ENCODE data around the gene ELK4.
"Not testable (repeated sequence)": the region's sequence is repeated elsewhere in the genome, so short reads cannot be mapped to it uniquely, and the experiment has no call there.

ELK4 gene

DNA sequence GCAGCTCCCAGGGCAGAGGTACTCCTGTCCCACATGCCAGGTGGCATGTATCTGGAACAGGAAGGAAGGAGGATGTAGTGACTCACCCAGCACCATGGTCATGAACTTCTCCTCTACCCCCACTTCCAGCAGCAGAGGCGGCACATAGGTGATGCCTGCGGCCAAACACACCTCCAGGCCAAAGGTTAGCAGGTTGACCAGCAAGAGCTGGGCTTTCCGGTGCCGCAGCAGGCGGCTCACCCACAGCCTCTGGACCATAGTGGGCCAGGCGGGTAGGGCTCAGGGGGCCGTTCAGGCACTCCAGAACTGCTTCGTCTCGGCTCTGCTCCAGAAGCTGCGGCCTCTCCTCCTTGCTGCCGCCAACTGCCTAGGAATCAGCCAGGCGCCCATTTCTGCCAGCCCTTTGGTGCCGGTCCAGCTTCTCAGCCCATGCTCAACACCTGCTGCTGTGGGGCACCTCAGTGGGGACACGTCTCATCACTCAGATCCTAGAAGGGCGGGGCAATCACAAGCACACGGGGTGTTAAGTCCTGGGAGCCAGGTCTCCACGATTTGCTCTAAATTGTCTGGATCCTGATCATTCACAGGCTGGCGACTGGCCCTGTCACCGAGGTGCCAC, 32.7 kb upstream of the ELK4 start:
- peak in 1 of 56 donors; percentile 34 for DNase-seq

DNA sequence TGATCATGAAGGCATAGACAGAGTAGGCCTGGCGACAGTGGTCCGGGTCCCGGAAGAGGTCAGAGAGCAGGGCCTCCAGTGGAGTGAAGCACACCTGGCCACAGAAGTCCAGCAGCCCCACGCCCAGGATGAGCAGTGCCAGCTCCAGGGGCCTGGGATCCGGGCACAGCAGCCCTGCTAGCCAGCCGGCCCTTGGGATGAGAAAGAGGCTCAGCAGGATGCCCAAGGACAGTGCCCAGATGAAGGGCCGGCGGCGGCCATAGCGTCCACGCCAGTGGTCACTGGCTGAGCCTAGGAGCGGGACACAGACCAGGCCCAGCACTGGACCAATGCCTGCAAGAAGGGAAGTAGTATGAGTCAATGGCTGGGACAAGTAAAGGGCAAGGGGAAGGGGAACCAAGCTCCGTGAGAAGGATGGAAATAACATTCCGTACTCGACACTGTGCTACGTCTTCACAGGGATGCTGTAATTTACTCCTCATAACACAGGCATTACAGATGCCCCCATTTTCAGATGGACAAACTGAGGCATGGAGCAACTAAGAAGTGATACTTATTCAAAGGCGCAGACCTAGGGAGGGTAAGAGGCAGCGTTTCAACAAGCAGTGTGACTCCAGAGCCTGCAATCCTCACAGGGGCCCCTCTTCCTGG, 31.6 kb upstream of the ELK4 start:
- DNase-seq: no peak

DNA sequence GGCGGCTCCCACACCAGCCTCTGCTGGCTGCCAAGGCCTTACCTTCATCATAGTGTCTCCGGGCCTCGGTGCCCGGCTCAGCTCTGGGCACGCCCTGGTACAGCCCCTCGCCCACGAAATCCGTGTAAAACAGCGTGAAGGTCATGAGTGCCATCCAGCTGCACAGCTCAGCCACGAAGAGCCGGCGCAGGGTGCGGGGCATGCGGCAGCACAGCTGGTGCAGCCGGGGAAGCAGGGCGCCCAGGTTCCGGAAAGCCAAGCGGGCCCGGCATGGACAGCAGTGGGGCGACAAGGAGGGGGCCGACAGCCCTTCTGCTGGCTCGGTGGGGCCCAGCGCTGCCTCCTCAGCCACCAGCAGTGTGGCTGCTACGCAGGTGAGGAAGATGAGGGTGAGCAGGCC, 31.0 kb upstream of the ELK4 start:
- DNase-seq: no peak

DNA sequence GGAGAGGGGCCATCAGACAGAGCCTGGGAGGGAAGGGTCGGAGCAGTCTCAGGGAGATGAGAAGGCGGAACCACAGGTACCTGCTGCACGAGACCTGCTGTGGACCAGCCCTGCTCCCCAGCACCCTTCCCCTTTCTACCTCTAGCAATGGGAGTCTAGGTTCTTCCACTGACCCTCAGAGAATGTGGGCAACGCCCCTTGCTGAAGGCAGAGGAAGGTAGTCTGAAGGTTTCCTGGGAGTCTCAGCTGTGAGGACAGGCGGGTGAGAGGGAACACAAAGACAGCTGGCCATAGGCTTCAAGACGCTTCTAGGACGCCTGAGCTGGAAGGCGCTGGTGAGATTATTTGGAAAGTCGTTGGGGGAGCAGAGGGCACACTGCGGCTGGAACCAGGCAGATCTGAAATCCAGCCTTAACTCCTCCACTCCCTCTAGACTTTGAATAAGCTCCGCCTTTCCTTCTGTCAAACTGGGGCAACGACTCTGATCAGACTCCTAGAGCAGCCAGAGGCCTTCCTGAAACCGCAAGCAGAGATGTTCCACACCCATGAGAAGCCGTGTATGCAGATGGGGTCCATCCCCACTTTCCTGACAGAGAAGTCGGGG, 30.4 kb upstream of the ELK4 start:
- DNase-seq: no peak

DNA sequence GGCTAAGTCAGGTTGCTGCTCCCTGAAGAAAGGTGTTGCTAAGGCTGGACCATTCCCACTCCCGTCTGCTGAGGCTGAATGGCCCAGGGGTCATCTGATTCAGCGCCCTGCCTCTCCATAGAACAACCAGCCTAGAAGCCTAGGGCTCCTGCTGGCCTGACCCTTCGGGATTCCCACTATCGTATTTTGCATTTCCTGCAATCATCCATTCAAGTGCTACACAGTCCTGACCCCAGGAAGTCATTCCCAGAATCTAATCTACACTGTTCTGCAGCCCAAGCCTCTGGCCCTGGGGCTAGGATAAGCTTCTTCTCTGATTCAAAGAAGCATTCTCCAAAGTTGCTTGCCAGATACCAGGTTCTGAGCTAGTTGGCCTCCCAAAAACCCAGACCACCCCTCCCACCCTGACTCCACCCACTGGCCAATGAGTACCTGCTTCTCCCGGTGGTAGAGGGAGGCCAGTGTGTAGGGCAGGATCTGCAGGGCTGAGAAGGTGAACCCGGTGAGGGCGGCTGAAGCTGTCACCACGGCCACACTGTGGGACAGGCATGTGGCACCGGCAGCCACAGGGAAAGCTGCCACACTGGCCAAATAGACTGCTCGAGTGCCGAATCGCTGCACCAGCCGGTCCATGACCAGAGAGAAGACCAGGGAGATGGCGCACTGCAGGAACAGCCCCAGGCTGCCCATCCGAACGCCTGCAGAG, 29.8 kb upstream of the ELK4 start:
- DNase-seq: no peak

DNA sequence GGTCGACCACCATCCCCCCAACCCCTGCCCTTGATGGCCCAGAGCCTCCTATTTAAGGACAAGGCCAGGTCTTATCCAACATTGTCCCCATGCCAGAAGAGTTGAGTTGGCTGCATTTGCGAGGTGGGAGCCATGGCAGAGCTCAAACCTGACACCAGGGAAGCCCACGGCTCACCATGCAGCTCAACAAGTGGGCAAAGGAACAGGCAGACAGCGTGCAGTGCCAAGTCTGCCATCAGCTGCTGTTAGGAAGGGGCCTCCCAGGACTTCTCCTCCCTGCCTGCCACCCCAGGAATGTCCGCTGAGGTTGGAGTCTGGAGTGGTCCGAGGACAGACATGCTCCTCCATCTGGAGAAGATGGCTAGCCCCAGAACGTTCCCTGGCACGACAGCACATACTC, 28.6 kb upstream of the ELK4 start:
- no peak for DNase-seq

DNA sequence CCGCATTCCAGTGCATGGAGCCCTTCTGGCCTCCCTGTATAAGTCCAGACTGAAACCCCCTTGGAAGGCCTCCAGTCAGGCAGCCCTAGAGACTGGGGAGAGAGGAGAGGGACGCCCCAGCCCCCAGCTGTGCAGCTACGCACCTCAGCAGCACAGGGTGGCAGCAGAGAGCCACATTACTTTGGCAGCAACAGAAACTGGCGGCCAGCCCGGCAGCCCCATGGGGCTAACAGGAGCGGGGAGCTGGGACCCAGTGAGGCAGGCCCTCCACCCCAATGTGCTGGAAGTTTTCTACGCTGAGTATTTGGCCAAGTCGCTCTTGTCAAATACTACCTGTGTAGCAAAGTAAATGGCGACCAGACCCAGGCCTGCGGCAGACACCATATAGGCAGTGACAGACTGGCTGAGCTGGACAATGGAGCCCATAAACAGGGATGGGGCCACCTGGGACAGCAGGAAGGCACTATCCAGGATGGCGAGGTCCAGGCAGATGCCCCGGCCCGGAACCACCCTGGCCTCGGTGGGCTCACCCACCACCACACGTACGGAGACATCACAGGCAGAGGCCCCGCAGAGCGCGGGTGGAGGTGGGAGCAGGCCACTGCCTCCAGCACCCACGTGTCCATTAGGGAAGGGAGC, 27.3 kb upstream of the ELK4 start:
- peak in 53 of 56 donors; percentile 27 to 88 (median 69) for DNase-seq

DNA sequence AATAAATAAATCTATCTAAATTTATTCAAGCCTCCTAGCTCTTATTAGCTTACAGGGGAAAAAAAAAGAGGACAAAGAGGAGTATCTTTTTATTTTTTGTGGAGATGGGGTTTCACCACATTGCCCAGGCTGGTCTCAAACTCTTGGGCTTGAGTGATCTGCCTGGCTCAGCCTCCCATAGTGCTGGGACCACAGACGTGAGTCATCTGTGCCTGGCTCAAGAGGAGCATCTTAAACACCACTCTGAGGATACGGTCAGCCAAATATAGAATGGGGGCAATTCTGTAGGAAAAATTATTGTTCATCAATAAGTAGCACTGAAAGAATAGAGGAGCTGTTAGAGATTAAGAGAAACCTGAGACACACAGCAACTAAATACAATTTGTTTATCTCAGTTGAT, 24.4 kb upstream of the ELK4 start:
- DNase-seq: no peak

DNA sequence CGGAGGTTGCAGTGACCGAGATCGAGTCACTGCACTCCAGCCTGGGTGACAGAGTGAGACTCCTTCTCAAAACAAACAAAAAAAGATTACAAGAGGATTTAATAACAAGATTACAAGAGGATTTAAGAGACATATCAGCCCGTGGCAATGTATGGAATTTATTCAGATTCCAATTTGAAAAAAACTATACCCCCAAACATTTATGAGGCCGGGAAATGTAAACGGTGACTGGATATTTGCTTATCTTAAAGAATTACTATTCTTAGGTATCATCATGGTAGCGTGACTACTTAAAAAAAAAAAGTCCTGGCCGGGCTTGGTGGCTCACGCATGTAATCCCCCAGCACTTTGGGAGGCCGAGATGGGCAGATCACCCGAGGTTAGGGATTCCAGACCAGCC, 21.2 kb upstream of the ELK4 start:
- DNase-seq: no peak

DNA sequence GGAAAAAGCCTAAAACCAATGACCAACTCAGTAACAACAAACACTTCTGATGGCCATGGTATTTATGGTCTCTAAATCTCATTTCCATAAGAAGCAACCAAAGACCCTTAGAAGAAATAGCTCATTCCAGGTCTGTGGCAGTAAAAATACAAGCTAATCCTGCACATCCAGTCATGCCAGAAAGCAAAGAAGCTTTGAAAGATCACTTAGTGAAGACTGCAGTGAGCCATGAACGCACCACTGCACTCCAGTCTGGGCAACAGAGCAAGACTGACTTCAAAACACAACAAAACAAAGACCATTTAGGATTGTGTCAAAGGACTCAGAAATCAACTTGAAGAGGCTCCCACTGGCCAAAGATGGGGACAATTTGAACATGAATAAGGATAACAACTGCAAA, 18.4 kb upstream of the ELK4 start:
- no peak for DNase-seq

DNA sequence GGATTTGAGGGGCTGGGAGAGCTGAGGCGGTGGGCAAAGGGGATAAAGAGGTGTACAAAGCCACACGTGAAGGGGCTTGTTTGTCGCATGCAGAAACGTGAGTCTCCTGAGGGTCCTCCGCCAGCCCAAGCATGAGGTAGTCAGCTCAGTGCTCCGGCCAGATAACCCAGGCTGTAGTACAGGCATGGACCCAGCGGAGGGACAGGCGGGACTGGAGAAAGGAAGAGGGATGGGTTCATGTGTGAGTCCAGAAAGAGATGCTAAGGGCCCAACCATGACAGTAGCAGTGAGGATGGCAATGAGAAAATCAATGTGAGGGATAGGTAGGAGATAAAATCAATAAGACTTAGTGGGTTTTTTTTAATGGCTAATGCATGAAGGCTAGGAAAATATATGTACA, 13.7 kb upstream of the ELK4 start:
- no peak for DNase-seq

DNA sequence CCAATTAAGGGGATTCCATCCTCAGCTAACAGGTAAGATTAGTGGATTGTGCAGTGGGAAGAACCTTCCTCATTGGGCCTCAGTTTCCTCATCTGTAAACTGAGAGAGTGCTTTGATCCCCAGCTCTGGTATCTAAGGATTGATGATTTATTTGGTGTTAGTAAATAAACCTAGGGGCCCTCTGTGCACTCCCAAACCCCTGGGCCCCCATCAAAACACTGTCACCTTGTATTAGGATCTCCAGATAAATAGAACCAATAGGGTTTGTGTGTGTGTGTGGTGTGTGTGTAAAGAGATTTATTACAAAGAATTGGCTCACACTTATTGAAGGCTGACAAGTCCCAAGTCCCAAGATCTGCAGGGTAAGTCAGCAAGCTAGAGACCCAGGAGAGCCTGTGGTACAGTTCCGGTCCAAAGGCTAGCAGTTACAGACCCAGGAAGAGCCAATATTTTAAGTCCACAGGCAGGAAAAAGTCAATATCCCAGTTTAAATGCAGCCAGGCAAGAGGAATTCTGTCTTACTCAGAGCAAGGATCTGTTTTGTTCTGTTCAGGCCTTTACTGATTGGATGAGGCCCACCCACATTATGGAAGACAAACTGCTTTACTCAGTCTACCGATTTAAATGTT, 11.0 kb upstream of the ELK4 start:
- DNase-seq: no peak

DNA sequence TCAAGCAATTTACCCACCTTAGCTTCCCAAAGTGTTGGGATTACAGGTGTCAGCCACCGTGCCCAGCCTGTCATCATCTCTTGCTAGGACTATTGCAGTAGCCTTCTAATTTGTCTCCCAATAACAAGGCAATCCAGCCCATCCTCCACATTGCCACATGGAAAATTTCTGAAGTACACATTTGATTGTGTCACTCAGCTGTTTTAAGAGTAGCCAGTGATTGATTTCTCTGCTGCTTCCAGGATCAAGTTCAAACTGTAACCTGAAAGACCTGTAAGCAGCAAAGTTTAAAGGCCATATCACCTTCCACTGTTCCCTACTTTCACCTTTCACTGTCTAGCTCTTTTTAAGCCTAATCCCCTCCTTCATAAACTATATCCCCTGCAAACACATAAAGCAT, 7.8 kb upstream of the ELK4 start:
- DNase-seq: no peak

DNA sequence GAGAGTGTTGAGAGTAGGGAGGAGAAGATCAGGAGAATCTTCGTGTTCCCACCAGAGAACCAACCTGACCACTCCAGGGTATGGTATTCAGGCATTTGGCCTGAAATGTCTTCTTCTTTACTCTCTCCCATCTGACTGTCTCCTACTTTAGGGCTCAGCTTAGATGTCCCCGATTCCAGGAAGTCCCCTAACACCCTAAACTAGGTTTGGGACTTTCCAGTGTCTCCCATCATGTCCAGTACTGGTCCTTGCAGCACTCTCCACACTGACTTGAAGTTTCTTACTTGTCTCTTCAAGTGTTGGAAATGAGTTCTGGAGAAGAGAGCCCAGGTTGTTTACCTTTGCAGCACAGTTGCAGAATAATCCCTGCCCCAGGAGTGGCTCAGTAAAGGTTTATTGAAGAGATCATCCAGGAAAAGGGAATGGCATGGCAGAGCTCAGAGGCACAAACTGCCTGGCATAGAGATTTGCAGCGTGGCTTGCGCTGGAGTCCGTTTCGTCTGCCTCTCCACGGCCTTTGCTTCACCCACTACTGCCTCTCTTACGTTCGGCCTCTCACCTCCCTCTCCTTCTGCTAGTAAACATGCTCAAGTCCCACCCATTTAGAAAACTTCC, 6.2 kb upstream of the ELK4 start:
- DNase-seq: no peak

DNA sequence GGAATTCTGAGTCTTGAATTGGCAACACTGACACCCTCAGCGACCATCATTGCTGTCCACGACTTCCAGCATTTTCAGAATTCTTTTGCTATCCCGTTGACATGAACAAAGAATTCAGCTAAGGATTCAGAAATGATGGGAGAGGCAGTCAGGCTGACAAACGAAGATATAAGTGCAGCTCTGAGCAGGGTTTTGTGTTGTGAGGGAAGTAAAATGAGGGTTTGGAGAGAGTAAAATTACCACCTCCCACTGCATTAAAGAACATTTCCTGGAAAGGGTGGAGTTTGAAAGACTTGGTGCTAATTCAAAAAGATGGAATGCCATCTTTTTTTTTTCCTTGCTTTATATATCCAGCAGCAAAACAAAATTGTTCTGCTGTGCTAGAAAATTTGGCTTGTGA, 4.9 kb upstream of the ELK4 start:
- no peak for DNase-seq

DNA sequence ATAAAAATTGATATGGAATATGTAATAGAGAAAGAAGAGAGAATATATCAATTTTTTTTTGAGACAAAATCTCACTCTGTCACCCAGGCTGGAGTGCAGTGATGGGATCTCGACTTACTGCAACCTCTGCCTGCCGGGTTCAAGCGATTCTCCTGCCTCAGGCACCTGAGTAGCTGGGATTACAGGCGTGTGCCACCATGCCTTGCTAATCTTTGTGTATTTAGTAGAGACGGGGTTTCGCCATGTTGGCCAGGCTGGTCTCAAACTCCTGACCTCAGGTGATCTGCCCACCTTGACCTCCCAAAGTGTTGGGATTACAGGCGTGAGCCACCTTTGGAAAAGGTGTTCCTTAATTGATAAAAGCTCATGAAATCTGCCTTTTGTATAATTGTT, 4.3 kb upstream of the ELK4 start:
- DNase-seq: not testable (repeated sequence)

DNA sequence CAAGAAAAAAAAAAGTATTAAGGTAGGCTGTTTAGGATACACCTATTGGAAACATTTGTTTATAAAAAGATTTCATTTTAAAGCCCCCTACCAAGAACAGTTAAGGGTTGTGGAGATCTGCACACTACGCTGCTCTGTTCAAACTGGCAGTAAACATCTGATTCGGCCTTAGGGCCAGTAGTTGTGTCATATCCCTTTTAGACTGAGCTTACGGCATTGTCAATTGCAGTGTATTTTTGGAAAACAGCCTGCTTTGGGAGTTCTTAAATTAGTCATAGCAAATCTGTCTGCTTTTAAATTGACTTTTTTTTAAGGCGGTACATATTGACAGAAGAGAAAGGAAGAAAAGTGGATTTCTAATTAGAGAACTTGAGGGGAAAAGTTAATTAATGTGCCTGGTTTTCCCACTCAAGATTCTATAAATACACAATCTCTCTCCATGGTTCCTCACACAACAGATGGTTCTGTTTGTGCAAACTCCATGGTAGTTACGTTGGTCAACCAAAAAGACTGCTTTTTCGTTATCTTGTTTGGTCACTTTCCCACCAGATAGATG, 1.7 kb upstream of the ELK4 start:
- DNase-seq: no peak

DNA sequence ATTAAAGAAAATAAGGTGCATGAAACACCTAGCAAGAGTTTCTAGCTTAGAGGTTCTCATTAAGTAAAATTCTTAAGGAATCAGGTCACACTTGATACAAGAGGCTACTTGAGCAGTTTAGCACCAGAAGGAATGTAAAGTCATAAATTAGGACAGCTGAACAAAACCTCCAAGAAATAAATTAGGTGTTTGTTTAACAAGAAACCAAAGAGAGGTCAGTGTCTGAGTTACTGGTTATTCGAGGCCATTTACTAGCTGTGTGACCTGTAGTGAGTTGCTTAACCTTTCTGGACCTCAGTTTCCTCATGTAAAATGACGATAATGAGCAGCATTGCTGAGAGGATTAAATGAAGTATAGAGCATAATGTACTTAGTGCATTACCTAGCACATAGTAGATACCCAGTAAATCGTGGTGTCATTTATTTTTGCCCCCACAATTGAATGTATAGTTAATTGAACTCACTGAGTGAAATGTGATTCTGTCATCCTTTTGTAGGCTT, 908 bp upstream of the ELK4 start:
- DNase-seq: no peak

DNA sequence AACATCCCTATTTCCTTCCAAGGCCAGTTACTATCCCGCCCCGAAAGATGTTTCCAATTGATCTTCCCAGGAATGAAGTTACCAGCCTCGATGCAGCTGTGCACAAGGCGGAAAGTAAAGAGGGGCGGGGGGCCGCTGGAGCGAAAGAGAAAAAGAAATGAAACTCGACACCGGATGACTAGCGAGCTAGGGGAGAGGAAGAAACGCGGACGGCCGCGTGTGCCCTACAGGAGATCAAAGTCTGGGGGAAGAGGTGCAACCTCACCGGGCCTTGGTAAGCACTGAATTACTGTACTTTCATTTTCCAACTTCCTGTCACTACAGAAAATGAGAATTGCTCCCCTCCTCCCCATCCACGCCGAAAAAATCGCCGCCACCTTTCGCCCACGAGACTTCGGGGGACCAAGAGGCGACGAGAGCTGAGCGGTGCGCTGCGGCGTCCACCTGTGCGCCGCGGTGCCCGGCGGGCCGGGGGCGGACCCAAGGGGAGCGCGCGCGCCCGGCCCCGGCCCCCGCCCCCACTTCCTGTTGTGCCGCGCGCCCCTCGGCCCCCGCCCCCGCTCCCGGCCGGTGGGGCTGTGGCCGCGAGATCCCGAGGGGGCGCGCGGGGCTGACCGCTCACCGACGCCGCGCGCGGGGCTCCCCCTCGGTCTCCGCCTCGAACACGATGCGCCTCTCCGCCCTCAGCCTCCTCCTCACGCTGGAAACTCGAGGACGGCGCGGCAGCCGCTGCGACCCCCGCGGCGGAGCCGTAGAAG, 622 bp downstream of the ELK4 start:
- peak in 36 of 56 donors; percentile 6 to 70 (median 42) for DNase-seq

DNA sequence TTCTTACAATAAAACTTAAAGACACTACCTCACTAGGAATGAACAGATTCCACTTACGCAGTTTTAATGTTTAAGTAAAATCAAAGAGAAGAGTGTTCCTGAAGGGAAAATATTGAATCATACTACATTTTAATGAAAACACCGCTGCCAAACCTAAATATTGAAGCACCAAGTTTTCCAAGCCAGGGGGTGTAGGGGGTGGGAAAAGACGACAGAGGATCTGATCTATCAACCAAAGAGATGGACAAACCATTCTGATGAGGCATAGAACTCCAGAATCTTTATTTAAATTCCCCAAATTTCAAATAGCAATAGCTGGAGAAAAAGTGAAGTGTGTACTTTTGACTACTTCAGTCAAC, 1.2 kb downstream of the ELK4 start:
- no peak for DNase-seq

All from amygdala (tissue), 56 donors.